OCI-LY7 (cell line): Measurements from ENCODE around the gene CDC42BPA. TPM values are rescaled to one million over a fixed set of nuclear protein-coding genes. Genes with fewer than 3 reads are reported as not detected.

Experiments used
- BruUV-seq: library from RNA; stranded (reverse); fragments of 400-500 nt; replicated peaks from 2 replicates; lab custom pipeline; 2021; lab: Mats Ljungman, UMichigan
- CTCF ChIA-PET: fragments of 300-600 bp; sonication (Branson Sonifier 250); formaldehyde crosslinking; loops from one replicate; lab custom pipeline; 2022; ENCODE audit warnings: antibody characterized with exemption; ENCODE audit not compliant: unreplicated experiment; lab: Charles Lee
- POLR2A ChIA-PET: fragments of 300-600 bp; sonication (Branson Sonifier 250); formaldehyde crosslinking; loops from one replicate; lab custom pipeline; 2022; ENCODE audit warnings: antibody characterized with exemption; lab: Charles Lee
- DNase-seq: peaks from one replicate; pipeline ENCODE4 v3.0.0-alpha.2; 2015; ENCODE audit warnings: low spot score
- H2AFZ ChIP-seq: fragments of 200-600 bp; sonication (generic), shearing (Covaris generic); 2 replicates; pipeline ENCODE4 v1.6.1; 2014; ENCODE audit warnings: mild to moderate bottlenecking, antibody characterized with exemption, low read length, moderate library complexity
- H3K27ac ChIP-seq: fragments of 200-600 bp; sonication (generic); 2 replicates; pipeline ENCODE4 v1.5.1; 2014; ENCODE audit warnings: mixed run types, low read depth, mild to moderate bottlenecking, moderate library complexity, low read length, inconsistent platforms; ENCODE audit not compliant: poor library complexity, severe bottlenecking
- H3K36me3 ChIP-seq: fragments of 200-600 bp; sonication (generic); 2 replicates; pipeline ENCODE4 v1.6.1; 2014; ENCODE audit warnings: mild to moderate bottlenecking, antibody characterized with exemption, low read length, moderate library complexity, mixed read lengths; ENCODE audit not compliant: insufficient read depth
- H3K4me1 ChIP-seq: fragments of 200-600 bp; sonication (generic); 2 replicates; pipeline ENCODE4 v1.5.1; 2014; ENCODE audit warnings: mild to moderate bottlenecking, low read length; ENCODE audit not compliant: insufficient read depth, poor library complexity, severe bottlenecking
- H3K4me2 ChIP-seq: fragments of 200-600 bp; sonication (generic); 2 replicates; pipeline ENCODE4 v1.6.1; 2014; ENCODE audit warnings: mild to moderate bottlenecking, low read length
- H3K4me3 ChIP-seq: fragments of 200-600 bp; sonication (generic); 2 replicates; pipeline ENCODE4 v1.5.1; 2014; ENCODE audit warnings: mild to moderate bottlenecking, low read depth, low read length; ENCODE audit not compliant: poor library complexity, severe bottlenecking
- H3K79me2 ChIP-seq: fragments of 200-600 bp; sonication (generic); 2 replicates; pipeline ENCODE4 v1.6.1; 2016; ENCODE audit warnings: low read depth, mild to moderate bottlenecking, low read length, moderate library complexity, mixed read lengths; ENCODE audit not compliant: insufficient read depth
- H3K9me2 ChIP-seq: fragments of 200-600 bp; sonication (generic); 2 replicates; pipeline ENCODE4 v1.6.1; 2016; ENCODE audit warnings: mild to moderate bottlenecking, low read length, mixed read lengths; ENCODE audit not compliant: insufficient read depth
- H3K9me3 ChIP-seq: fragments of 200-600 bp; sonication (generic); 2 replicates; pipeline ENCODE4 v1.6.1; 2014; ENCODE audit warnings: mild to moderate bottlenecking, mixed run types, low read length, mixed read lengths
- H4K20me1 ChIP-seq: fragments of 200-600 bp; sonication (generic); 2 replicates; pipeline ENCODE4 v1.6.1; 2014; ENCODE audit warnings: mild to moderate bottlenecking, antibody characterized with exemption, low read length, moderate library complexity, mixed read lengths; ENCODE audit not compliant: insufficient read depth
- EZH2phosphoT487 ChIP-seq: fragments of 200-600 bp; sonication (generic); IDR thresholded peaks from 2 replicates; pipeline ENCODE4 v1.6.1; 2018; ENCODE audit warnings: low read depth, borderline replicate concordance, mild to moderate bottlenecking, mixed run types, antibody characterized with exemption, low read length, moderate library complexity, mixed read lengths
- intact Hi-C: fragments of 100-400 bp; cut with micrococcal nuclease; formaldehyde crosslinking; loops from one replicate; pipeline ENCODE4 v1.10.0; 2022; ENCODE audit not compliant: unreplicated experiment
- total RNA-seq, 2 experiments: library from RNA; depleted of rRNA in 1 of 2; stranded (reverse); fragments of >200 nt in 1 of 2; shearing (Covaris generic) in 1 of 2; gene quantifications; 2 replicates each; pipeline ENCODE4 v1.2.3, GENCODE V29; 2014 to 2022
- TF ChIP-seq, protein P1 (sequence below): fragments of 200-600 bp; sonication (generic); conservative IDR thresholded peaks from 2 replicates; pipeline ENCODE4 v1.5.1; 2014; ENCODE audit warnings: mild to moderate bottlenecking, antibody characterized with exemption, low read length, moderate library complexity, mixed read lengths

Gene CDC42BPA
- total RNA-seq, 2 experiments from 2014 or later, result not detected

DNA sequence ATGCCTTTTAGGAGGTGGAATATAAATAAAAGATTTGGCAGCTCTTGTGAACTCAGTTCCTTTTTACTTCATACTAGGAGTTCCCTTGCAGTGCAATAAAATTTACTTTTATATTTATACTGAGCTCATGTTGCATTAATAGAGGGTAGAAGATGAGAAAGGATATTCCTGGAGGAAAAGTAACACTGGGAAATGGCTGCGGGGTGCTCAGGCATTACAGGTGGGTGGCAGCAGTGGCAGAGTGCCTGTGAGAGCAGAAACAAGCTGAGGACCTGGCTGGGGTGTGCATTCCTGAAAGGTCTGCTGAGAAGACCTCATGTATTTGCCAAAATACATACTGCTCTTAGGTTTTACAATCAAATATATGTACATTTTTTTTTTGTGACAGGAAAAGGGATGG is 251.3 kb downstream of the CDC42BPA start:
- H3K4me2 ChIP-seq, result no peak overlapping the region
- H3K4me3 ChIP-seq, result no peak overlapping the region
- no peak overlapping the region for H3K27ac ChIP-seq
- H3K9me3 ChIP-seq, result no peaks in the 10 kb centered on the region
- no peaks in the 10 kb centered on the region for H3K79me2 ChIP-seq
- POLR2A ChIA-PET, result interaction anchor here (0.7 to 1.1 kb wide), 2 partner anchors 8 to 196 kb away, joined by 3 to 4 read pairs; no protein-coding TSS in a partner anchor
- CTCF ChIA-PET, result no interaction called here
- H3K9me2 ChIP-seq, result no peaks in the 10 kb centered on the region
- BruUV-seq, result no TSS peak
- H3K36me3 ChIP-seq, result no peaks in the 10 kb centered on the region
- no peak for DNase-seq
- no peaks in the 10 kb centered on the region for H4K20me1 ChIP-seq
- H3K4me1 ChIP-seq, result no peaks in the 10 kb centered on the region
- TF ChIP-seq, protein P1, sequence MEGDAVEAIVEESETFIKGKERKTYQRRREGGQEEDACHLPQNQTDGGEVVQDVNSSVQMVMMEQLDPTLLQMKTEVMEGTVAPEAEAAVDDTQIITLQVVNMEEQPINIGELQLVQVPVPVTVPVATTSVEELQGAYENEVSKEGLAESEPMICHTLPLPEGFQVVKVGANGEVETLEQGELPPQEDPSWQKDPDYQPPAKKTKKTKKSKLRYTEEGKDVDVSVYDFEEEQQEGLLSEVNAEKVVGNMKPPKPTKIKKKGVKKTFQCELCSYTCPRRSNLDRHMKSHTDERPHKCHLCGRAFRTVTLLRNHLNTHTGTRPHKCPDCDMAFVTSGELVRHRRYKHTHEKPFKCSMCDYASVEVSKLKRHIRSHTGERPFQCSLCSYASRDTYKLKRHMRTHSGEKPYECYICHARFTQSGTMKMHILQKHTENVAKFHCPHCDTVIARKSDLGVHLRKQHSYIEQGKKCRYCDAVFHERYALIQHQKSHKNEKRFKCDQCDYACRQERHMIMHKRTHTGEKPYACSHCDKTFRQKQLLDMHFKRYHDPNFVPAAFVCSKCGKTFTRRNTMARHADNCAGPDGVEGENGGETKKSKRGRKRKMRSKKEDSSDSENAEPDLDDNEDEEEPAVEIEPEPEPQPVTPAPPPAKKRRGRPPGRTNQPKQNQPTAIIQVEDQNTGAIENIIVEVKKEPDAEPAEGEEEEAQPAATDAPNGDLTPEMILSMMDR, result no peak
- TF ChIP-seq EZH2phosphoT487, result no peak
- no peak overlapping the region for H2AFZ ChIP-seq
- intact Hi-C loops, result no loop called here

DNA sequence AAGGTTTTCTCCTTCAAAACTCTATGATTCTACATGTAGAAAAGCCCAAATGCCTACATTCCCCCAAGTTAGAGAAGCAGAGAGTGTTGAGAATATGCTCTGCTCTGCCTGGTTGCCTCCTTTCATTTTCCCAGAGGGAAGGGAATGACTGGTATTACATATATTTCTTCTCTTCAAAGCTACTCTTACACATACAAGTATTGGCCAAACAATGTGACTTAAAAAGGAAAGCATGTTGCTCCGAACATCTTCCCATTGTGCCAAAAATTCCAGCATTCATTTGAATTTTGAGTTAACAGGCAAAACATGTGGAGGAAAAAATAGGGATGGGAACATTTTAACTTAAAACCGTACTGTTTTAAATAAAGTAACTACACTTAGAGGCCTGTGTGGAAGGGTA is 253.0 kb downstream of the CDC42BPA start:
- Histone ChIP-seq H3K4me1 (no peaks in the 10 kb centered on the region), H4K20me1 (no peaks in the 10 kb centered on the region), H3K79me2 (no peaks in the 10 kb centered on the region), H3K4me2 (no peak overlapping the region), H3K9me3 (no peaks in the 10 kb centered on the region), H2AFZ (no peak overlapping the region), H3K9me2 (no peaks in the 10 kb centered on the region), H3K4me3 (no peak overlapping the region), H3K27ac (no peak overlapping the region), H3K36me3 (no peaks in the 10 kb centered on the region)
- CTCF ChIA-PET, result no interaction called here
- intact Hi-C loops, result no loop called here
- no TSS peak for BruUV-seq
- TF ChIP-seq EZH2phosphoT487, result no peak
- TF ChIP-seq, protein P1, result no peak
- no peak for DNase-seq
- POLR2A ChIA-PET, result no interaction called here

DNA sequence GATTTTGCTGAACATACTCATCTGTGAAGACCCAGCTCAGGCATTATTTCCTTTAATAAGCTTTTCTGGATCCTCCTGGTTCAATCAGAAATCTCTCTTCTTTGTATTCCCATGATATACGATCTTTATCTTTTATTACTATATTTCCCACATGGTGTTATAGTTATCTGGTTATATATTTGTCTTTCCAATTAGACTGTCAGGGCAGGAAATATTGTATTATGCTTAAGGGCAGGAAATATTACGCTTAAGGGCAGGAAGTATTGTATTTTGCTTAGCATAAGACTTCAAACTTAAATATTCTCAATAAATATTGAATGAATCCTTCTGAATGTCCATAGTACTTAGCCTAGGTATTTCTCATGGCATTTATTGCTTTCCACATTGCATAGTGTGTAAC is 256.0 kb downstream of the CDC42BPA start:
- BruUV-seq, result no TSS peak
- ChIA-PET CTCF (no interaction called here), POLR2A (interaction anchor here (0.8 kb wide), 2 partner anchors 9 to 1338 kb away, joined by 3 to 4 read pairs; no protein-coding TSS in a partner anchor)

More for the DNA sequence above, 256.0 kb downstream of the CDC42BPA start:
- H3K79me2 ChIP-seq, result no peaks in the 10 kb centered on the region
- no peak overlapping the region for H3K27ac ChIP-seq
- no peaks in the 10 kb centered on the region for H3K9me2 ChIP-seq
- intact Hi-C loops, result no loop called here
- H3K4me2 ChIP-seq, result no peak overlapping the region
- no peak overlapping the region for H2AFZ ChIP-seq
- no peaks in the 10 kb centered on the region for H3K36me3 ChIP-seq
- no peak overlapping the region for H3K4me3 ChIP-seq
- no peaks in the 10 kb centered on the region for H3K4me1 ChIP-seq
- no peak for DNase-seq
- TF ChIP-seq, protein P1, result no peak
- no peak for TF ChIP-seq EZH2phosphoT487
- H4K20me1 ChIP-seq, result no peaks in the 10 kb centered on the region
- H3K9me3 ChIP-seq, result no peaks in the 10 kb centered on the region
